HG02610 (cell line): Measurements from ENCODE around the gene INHBA.

ENCODE experiments used
- ATAC-seq: cut with Tn5 transposase; IDR thresholded peaks from one replicate; pipeline ENCODE4 v1.9.1; 2021; ENCODE audit warnings: mild to moderate bottlenecking, moderate library complexity; ENCODE audit not compliant: unreplicated experiment

The INHBA gene

GRCh38 chr7:41689815-41690214 is 13.1 kb downstream of the INHBA start:
- no peak for ATAC-seq

GRCh38 chr7:41688906-41689305 is 14.0 kb downstream of the INHBA start:
- ATAC-seq, result no peak

GRCh38 chr7:41688012-41688625 is 14.8 kb downstream of the INHBA start:
- ATAC-seq, result no peak

GRCh38 chr7:41685684-41686083 is 17.2 kb downstream of the INHBA start:
- ATAC-seq, result no peak

- ATAC-seq, result no peak
These were observed 20.5 kb downstream of the INHBA start for GRCh38 chr7:41682422-41682821.

- no peak for ATAC-seq
These were observed 23.3 kb downstream of the INHBA start for GRCh38 chr7:41679566-41679965.

- ATAC-seq, result no peak
These were observed 28.3 kb downstream of the INHBA start for GRCh38 chr7:41674505-41675023.

GRCh38 chr7:41661596-41661995 is 41.3 kb downstream of the INHBA start:
- ATAC-seq, result no peak

GRCh38 chr7:41659539-41659938 is 43.4 kb downstream of the INHBA start:
- ATAC-seq, result no peak

GRCh38 chr7:41656366-41656765 is 46.5 kb downstream of the INHBA start:
- ATAC-seq, result no peak

GRCh38 chr7:41655426-41655825 is 47.5 kb downstream of the INHBA start:
- ATAC-seq, result no peak

GRCh38 chr7:41652267-41652666 is 50.6 kb downstream of the INHBA start:
- no peak for ATAC-seq

- no peak for ATAC-seq
These were observed 54.4 kb downstream of the INHBA start for GRCh38 chr7:41648501-41648900.

GRCh38 chr7:41643616-41644015 is 59.3 kb downstream of the INHBA start:
- no peak for ATAC-seq

GRCh38 chr7:41641665-41642014 is 61.2 kb downstream of the INHBA start:
- no peak for ATAC-seq

GRCh38 chr7:41641011-41641664 is 61.8 kb downstream of the INHBA start:
- no peak for ATAC-seq

GRCh38 chr7:41640487-41640886 is 62.4 kb downstream of the INHBA start:
- no peak for ATAC-seq

- ATAC-seq, result no peak
These were observed 65.8 kb downstream of the INHBA start for GRCh38 chr7:41637049-41637448.
